Dermis microvascular lymphatic vessel endothelial cell (primary cell): ENCODE measurements around the gene PCDHB8. TPM values are rescaled to one million over a fixed set of nuclear protein-coding genes. Genes with fewer than 3 reads are reported as not detected.
"Not testable (repeated sequence)": the region's sequence is repeated elsewhere in the genome, so short reads cannot be mapped to it uniquely, and the experiment has no call there.

Source experiments
- DNase-seq, 2 donors: peaks; one replicate each; pipeline versions ENCODE4 v3.0.0 to v3.0.0-alpha.2; 2010; ENCODE audit warnings: low read depth in 2 of 2
- total RNA-seq: library from RNA; depleted of rRNA; stranded (reverse); fragments of >200 nt; gene quantifications from 2 replicates; pipeline ENCODE4 v1.2.1, GENCODE V29; 2014

PCDHB8 gene
- total RNA-seq, 1 donor from 2014 or later = 0.51 TPM

GRCh38 chr5:141225421-141225820 lies 47.8 kb downstream of the PCDHB8 start:
- not testable (repeated sequence) for DNase-seq

Other genes starting within 250 kb of the PCDHB8 start
- gene PCDHAC2, start 211.3 kb upstream of the PCDHB8 start, total RNA-seq = 0.13 TPM in 2 replicates
- gene PCDHB1, start 126.4 kb upstream of the PCDHB8 start, total RNA-seq = not detected in 2 replicates
- 0.39 and 1.3 TPM in 2 replicates for gene PCDHB2, start 83.2 kb upstream of the PCDHB8 start, total RNA-seq
- gene PCDHB3, start 77.3 kb upstream of the PCDHB8 start, total RNA-seq = 0.26 and 1.1 TPM in 2 replicates
- gene PCDHB4, start 56.0 kb upstream of the PCDHB8 start, total RNA-seq = under 0.01 and 0.13 TPM in 2 replicates
- gene PCDHB5, start 42.6 kb upstream of the PCDHB8 start, total RNA-seq = 0.51 and 1.4 TPM in 2 replicates
- under 0.01 and 0.13 TPM in 2 replicates for gene PCDHB6, start 27.7 kb upstream of the PCDHB8 start, total RNA-seq
- gene PCDHB7, start 5.1 kb upstream of the PCDHB8 start, total RNA-seq = 0.26 and 1.4 TPM in 2 replicates
- 0.13 and 0.76 TPM in 2 replicates for gene PCDHB16, start 4.6 kb downstream of the PCDHB8 start, total RNA-seq
- gene PCDHB9, start 9.4 kb downstream of the PCDHB8 start, total RNA-seq = 0.13 and 0.25 TPM in 2 replicates
- gene PCDHB10, start 14.6 kb downstream of the PCDHB8 start, total RNA-seq = 0.39 and 1.0 TPM in 2 replicates
- 0.13 and 0.89 TPM in 2 replicates for gene PCDHB11, start 21.8 kb downstream of the PCDHB8 start, total RNA-seq
- 0.26 and 0.76 TPM in 2 replicates for gene PCDHB12, start 30.9 kb downstream of the PCDHB8 start, total RNA-seq
- 0.51 and 1.9 TPM in 2 replicates for gene PCDHB13, start 36.1 kb downstream of the PCDHB8 start, total RNA-seq
- gene PCDHB14, start 45.6 kb downstream of the PCDHB8 start, total RNA-seq = 0.51 and 1.3 TPM in 2 replicates
- 0.26 and 0.76 TPM in 2 replicates for gene PCDHB15, start 67.6 kb downstream of the PCDHB8 start, total RNA-seq
- under 0.01 and 0.13 TPM in 2 replicates for gene SLC25A2, start 126.3 kb downstream of the PCDHB8 start, total RNA-seq
- 51.2 and 51.5 TPM in 2 replicates for gene TAF7, start 143.0 kb downstream of the PCDHB8 start, total RNA-seq
- 0.26 and 0.51 TPM in 2 replicates for gene PCDHGA1, start 152.7 kb downstream of the PCDHB8 start, total RNA-seq
- 0.39 and 1.1 TPM in 2 replicates for gene PCDHGA2, start 161.0 kb downstream of the PCDHB8 start, total RNA-seq
- 0.13 and 0.63 TPM in 2 replicates for gene PCDHGA3, start 166.0 kb downstream of the PCDHB8 start, total RNA-seq
- 0.39 and 1.1 TPM in 2 replicates for gene PCDHGB1, start 172.3 kb downstream of the PCDHB8 start, total RNA-seq
- 0.90 and 2.1 TPM in 2 replicates for gene PCDHGA4, start 177.2 kb downstream of the PCDHB8 start, total RNA-seq
- 0.64 and 1.9 TPM in 2 replicates for gene PCDHGB2, start 182.2 kb downstream of the PCDHB8 start, total RNA-seq
- 0.26 and 0.63 TPM in 2 replicates for gene PCDHGA5, start 186.4 kb downstream of the PCDHB8 start, total RNA-seq
- gene PCDHGB3, start 192.5 kb downstream of the PCDHB8 start, total RNA-seq = 1.9 and 3.8 TPM in 2 replicates
- 1.2 and 2.4 TPM in 2 replicates for gene PCDHGA6, start 196.1 kb downstream of the PCDHB8 start, total RNA-seq
- gene PCDHGA7, start 205.0 kb downstream of the PCDHB8 start, total RNA-seq = 0.64 and 1.5 TPM in 2 replicates
- gene PCDHGB4, start 209.9 kb downstream of the PCDHB8 start, total RNA-seq = 6.4 and 10.6 TPM in 2 replicates
- gene PCDHGA8, start 214.8 kb downstream of the PCDHB8 start, total RNA-seq = 0.64 and 1.1 TPM in 2 replicates
- 6.4 and 9.7 TPM in 2 replicates for gene PCDHGB5, start 220.2 kb downstream of the PCDHB8 start, total RNA-seq
- gene PCDHGA9, start 225.0 kb downstream of the PCDHB8 start, total RNA-seq = 1.4 and 2.4 TPM in 2 replicates
- gene PCDHGB6, start 230.2 kb downstream of the PCDHB8 start, total RNA-seq = 1.5 and 2.7 TPM in 2 replicates
- gene PCDHGA10, start 235.2 kb downstream of the PCDHB8 start, total RNA-seq = 3.0 and 6.2 TPM in 2 replicates
- gene PCDHGB7, start 239.9 kb downstream of the PCDHB8 start, total RNA-seq = 3.7 and 8.2 TPM in 2 replicates
- gene PCDHGA11, start 243.3 kb downstream of the PCDHB8 start, total RNA-seq = 4.0 and 5.4 TPM in 2 replicates